ENCODE measurements around the gene CIC.

- peak in 1 of 7 experiments; percentile 7 for TF ChIP-seq CTCF (IDR thresholded peaks at IDR 0.05)
- no peak for TF ChIP-seq POLR2A (IDR thresholded peaks at IDR 0.05)
Measured at GRCh38 chr19:42325896-42326771, 57.1 kb downstream of the CIC start.

Measured in body of pancreas (tissue), 4 donors.